ENCODE results near the gene RASGRP2.

RASGRP2 gene

GRCh38 chr11:64726867-64727530, 16.9 kb downstream of the RASGRP2 start:
- no peak for DNase-seq (ENCODE audit: low read depth)

GRCh38 chr11:64726211-64726641, 17.7 kb downstream of the RASGRP2 start:
- DNase-seq (ENCODE audit: low read depth), result no peak
- no peak for TF ChIP-seq CTCF (IDR thresholded peaks at IDR 0.05; ENCODE audit: low read depth, low read length, missing control alignments)
- no peak overlapping the region for H3K4me3 ChIP-seq (ENCODE audit: low read depth, low read length)

More at GRCh38 chr11:64726867-64727530, 16.9 kb downstream of the RASGRP2 start:
- no peak for TF ChIP-seq CTCF (IDR thresholded peaks at IDR 0.05; ENCODE audit: low read depth, low read length, missing control alignments)
- H3K4me3 ChIP-seq (ENCODE audit: low read depth, low read length), result no peak overlapping the region

GRCh38 chr11:64724863-64725532, 18.9 kb downstream of the RASGRP2 start:
- H3K4me3 ChIP-seq (ENCODE audit: low read depth, low read length), result no peak overlapping the region

GRCh38 chr11:64723907-64724862, 19.8 kb downstream of the RASGRP2 start:
- no peak for DNase-seq (ENCODE audit: low read depth)
- no peak for TF ChIP-seq CTCF (IDR thresholded peaks at IDR 0.05; ENCODE audit: low read depth, low read length, missing control alignments)
- H3K4me3 ChIP-seq (ENCODE audit: low read depth, low read length), result no peak overlapping the region; the same call in 1 of the 2 replicates

More at GRCh38 chr11:64724863-64725532, 18.9 kb downstream of the RASGRP2 start:
- no peak for TF ChIP-seq CTCF (IDR thresholded peaks at IDR 0.05; ENCODE audit: low read depth, low read length, missing control alignments)
- DNase-seq (ENCODE audit: low read depth), result no peak

GRCh38 chr11:64723117-64723906, 20.6 kb downstream of the RASGRP2 start, which contains the start of gene NRXN2:
NRXN2 (minus strand) TSS chr11:64723197; CDS start chr11:64713699, 9,498 bp downstream.
- peak; percentile 86 for TF ChIP-seq CTCF (IDR thresholded peaks at IDR 0.05; ENCODE audit: low read depth, low read length, missing control alignments)
- no peak for DNase-seq (ENCODE audit: low read depth)
- H3K4me3 ChIP-seq (ENCODE audit: low read depth, low read length), result peak within 1 kb of the TSS; percentile 60
